Right renal cortex interstitium (tissue), 3 donors: ENCODE measurements around the gene SIM1. TPM values are rescaled to one million over a fixed set of nuclear protein-coding genes. Genes with fewer than 3 reads are reported as not detected.

Experiments
- DNase-seq, 3 donors: peaks; one replicate each; pipeline ENCODE4 v3.0.0-alpha.2; 2013; ENCODE audit warnings: low read depth in 3 of 3, low spot score in 2 of 3
- polyA plus RNA-seq, 3 donors: library from polyadenylated mRNA; unstranded; fragments of 120-200 nt; gene quantifications; one replicate each; pipeline ENCODE4 v1.2.1, GENCODE V29; 2013; ENCODE audit not compliant: insufficient read length in 3 of 3

Gene SIM1
- polyA plus RNA-seq, 3 donors = 21.3 to 24.7 (median 24.6) TPM

GRCh38 chr6:100458841-100459591, 5.7 kb downstream of the SIM1 start:
- no peak for DNase-seq

- DNase-seq = no peak
Observed at GRCh38 chr6:100457311-100457990, 7.3 kb downstream of the SIM1 start.

GRCh38 chr6:100456908-100457235, 7.8 kb downstream of the SIM1 start:
- DNase-seq = no peak

- DNase-seq = no peak
Observed at GRCh38 chr6:100456141-100456907, 8.4 kb downstream of the SIM1 start.

GRCh38 chr6:100455230-100456124, 9.2 kb downstream of the SIM1 start:
- no peak for DNase-seq

GRCh38 chr6:100454551-100455229, 10.0 kb downstream of the SIM1 start:
- DNase-seq = no peak

GRCh38 chr6:100453701-100454521, 10.8 kb downstream of the SIM1 start:
- DNase-seq = no peak

- no peak for DNase-seq
Observed at GRCh38 chr6:100452998-100453397, 11.7 kb downstream of the SIM1 start.

GRCh38 chr6:100451577-100451976, 13.1 kb downstream of the SIM1 start:
- DNase-seq = no peak

- no peak for DNase-seq
Observed at GRCh38 chr6:100449239-100449691, 15.5 kb downstream of the SIM1 start.

GRCh38 chr6:100447900-100448748, 16.6 kb downstream of the SIM1 start:
- no peak for DNase-seq

- no peak for DNase-seq
Observed at GRCh38 chr6:100447081-100447899, 17.4 kb downstream of the SIM1 start.

GRCh38 chr6:100446115-100447080, 18.3 kb downstream of the SIM1 start:
- DNase-seq = no peak

GRCh38 chr6:100445512-100445911, 19.2 kb downstream of the SIM1 start:
- no peak for DNase-seq

GRCh38 chr6:100440935-100441334, 23.8 kb downstream of the SIM1 start:
- DNase-seq = no peak

GRCh38 chr6:100435299-100435698, 29.4 kb downstream of the SIM1 start:
- no peak for DNase-seq
